HCT116 (cell line): ENCODE data around the gene ST6GALNAC2. TPM values are rescaled to one million over a fixed set of nuclear protein-coding genes. Genes with fewer than 3 reads are reported as not detected.

ENCODE experiments used
- ATAC-seq: fragments of 200-7000 bp; cut with Tn5 transposase; 2 replicates; pipeline ENCODE4 v1.9.1; 2020; ENCODE audit warnings: mild to moderate bottlenecking, moderate library complexity
- BruUV-seq: library from RNA; stranded (reverse); fragments of 400-500 nt; replicated peaks from 2 replicates; lab custom pipeline; 2021; lab: Mats Ljungman, UMichigan
- CTCF ChIA-PET: fragments of 300-600 bp; sonication (Branson Sonifier 250); formaldehyde crosslinking; loops from one replicate; lab custom pipeline; 2021; ENCODE audit warnings: antibody characterized with exemption; lab: Charles Lee
- POLR2A ChIA-PET: fragments of 300-600, 350-600 bp; sonication (Branson Sonifier 250); formaldehyde crosslinking; loops from one replicate; lab custom pipeline; 2021; ENCODE audit warnings: antibody characterized with exemption; lab: Charles Lee
- RAD21 ChIA-PET, 2 experiments: fragments of 300-600 bp; sonication (Branson Sonifier 250); formaldehyde crosslinking; loops; one replicate each; lab custom pipeline; 2023; ENCODE audit warnings: low total read pairs in 2 of 2; ENCODE audit not compliant: uncharacterized antibody in 2 of 2, unreplicated experiment in 2 of 2, low non-redundant PET in 1 of 2; lab: Charles Lee
- DNase-seq: peaks from one replicate; pipeline ENCODE4 v3.0.0-alpha.2; 2010; ENCODE audit warnings: low read depth, low spot score
- H2AFZ ChIP-seq: fragments of 200-600 bp; shearing (Covaris generic), sonication (generic); 2 replicates; pipeline ENCODE4 v1.6.1; 2017; ENCODE audit warnings: low read depth, mixed run types, mixed read lengths, antibody characterized with exemption, low read length; ENCODE audit not compliant: poor library complexity, severe bottlenecking
- H3K27ac ChIP-seq: 2 replicates; pipeline ENCODE4 v1.5.1; 2012; ENCODE audit warnings: low read depth, low read length
- H3K27me3 ChIP-seq: fragments of 200-600 bp; sonication (generic); 2 replicates; pipeline ENCODE4 v1.6.1; 2016; ENCODE audit warnings: mixed run types, low read length, mixed read lengths; ENCODE audit not compliant: insufficient read depth
- H3K36me3 ChIP-seq, 2 experiments: fragments of 200-500 bp in 1 of 2; fragments of 200-600 bp in 1 of 2; sonication (Bioruptor generic) in 1 of 2; sonication (generic) in 1 of 2; 2 replicates each; pipeline versions ENCODE4 v1.5.1 to v1.6.1; 2014 to 2016; ENCODE audit warnings: low read length in 2 of 2, inconsistent platforms in 1 of 2, mixed read lengths in 1 of 2, mixed run types in 1 of 2; ENCODE audit not compliant: insufficient read depth in 2 of 2, control insufficient read depth in 1 of 2
- H3K4me1 ChIP-seq, 2 experiments: fragments of 200-600 bp in 1 of 2; sonication (generic) in 1 of 2; 2 replicates each; pipeline versions ENCODE4 v1.5.1 to v1.6.1; 2012 to 2017; ENCODE audit warnings: low read length in 2 of 2, inconsistent platforms in 1 of 2, mild to moderate bottlenecking in 1 of 2, mixed read lengths in 1 of 2, mixed run types in 1 of 2, moderate library complexity in 1 of 2; ENCODE audit not compliant: insufficient read depth in 2 of 2, control insufficient read depth in 1 of 2
- H3K4me2 ChIP-seq: fragments of 200-600 bp; sonication (generic); 2 replicates; pipeline ENCODE4 v1.6.1; 2017; ENCODE audit warnings: mixed run types, low read length, mixed read lengths
- H3K4me3 ChIP-seq, 2 experiments: fragments of 200-600 bp in 1 of 2; sonication (generic) in 1 of 2; replicated peaks in 1 of 2; 2 replicates each; pipeline ENCODE4 v1.5.1; 2011 to 2016; ENCODE audit warnings: low read length in 2 of 2, control low read depth in 1 of 2, low read depth in 1 of 2, mild to moderate bottlenecking in 1 of 2, mixed read lengths in 1 of 2, mixed run types in 1 of 2
- H3K79me2 ChIP-seq: fragments of 200-600 bp; sonication (generic); 2 replicates; pipeline ENCODE4 v1.6.1; 2017; ENCODE audit warnings: mild to moderate bottlenecking, mixed run types, low read length, moderate library complexity, mixed read lengths; ENCODE audit not compliant: insufficient read depth
- H3K9ac ChIP-seq: fragments of 200-600 bp; sonication (generic); 2 replicates; pipeline ENCODE4 v1.6.1; 2016; ENCODE audit warnings: low read length, mixed read lengths
- H3K9me2 ChIP-seq: fragments of 200-600 bp; sonication (generic), shearing (Covaris generic); 2 replicates; pipeline ENCODE4 v1.6.1; 2017; ENCODE audit warnings: mixed run types, mild to moderate bottlenecking, moderate library complexity; ENCODE audit not compliant: insufficient read depth
- H3K9me3 ChIP-seq, 2 experiments: fragments of 200-500 bp in 1 of 2; fragments of 200-600 bp in 1 of 2; sonication (Bioruptor generic) in 1 of 2; sonication (generic) in 1 of 2; 2 replicates each; pipeline ENCODE4 v1.6.1; 2014 to 2017; ENCODE audit warnings: low read length in 2 of 2, mixed read lengths in 2 of 2, inconsistent platforms in 1 of 2, low read depth in 1 of 2, mild to moderate bottlenecking in 1 of 2, mixed run types in 1 of 2, moderate library complexity in 1 of 2; ENCODE audit not compliant: control insufficient read depth in 1 of 2, insufficient read depth in 1 of 2
- H4K20me1 ChIP-seq: fragments of 200-600 bp; sonication (generic), shearing (Covaris generic); 2 replicates; pipeline ENCODE4 v1.6.1; 2017; ENCODE audit warnings: mixed run types, mild to moderate bottlenecking, moderate library complexity; ENCODE audit not compliant: insufficient read depth
- CBX3 ChIP-seq: IDR thresholded peaks from 2 replicates; pipeline ENCODE4 v1.6.1; 2012; ENCODE audit warnings: low read depth
- EGR1 ChIP-seq: IDR thresholded peaks from 2 replicates; pipeline ENCODE4 v1.6.1; 2012; ENCODE audit warnings: low read depth
- ELF1 ChIP-seq: IDR thresholded peaks from 2 replicates; pipeline ENCODE4 v1.6.1; 2012; ENCODE audit warnings: low read depth, borderline replicate concordance
- EZH2phosphoT487 ChIP-seq: fragments of 200-600 bp; IDR thresholded peaks from 2 replicates; pipeline ENCODE4 v1.6.1; 2018; ENCODE audit warnings: antibody characterized with exemption, borderline replicate concordance
- FOSL1 ChIP-seq: IDR thresholded peaks from 2 replicates; pipeline ENCODE4 v1.6.1; 2012; ENCODE audit warnings: low read depth
- POLR2A ChIP-seq: IDR thresholded peaks from 2 replicates; pipeline ENCODE4 v1.7.0; 2011; ENCODE audit warnings: borderline replicate concordance; ENCODE audit not compliant: insufficient read depth, insufficient read length; ENCODE audit errors: extremely low read depth
- RAD21 ChIP-seq: IDR thresholded peaks from 2 replicates; pipeline ENCODE4 v1.6.1; 2012; ENCODE audit warnings: low read depth, mild to moderate bottlenecking
- SP1 ChIP-seq: IDR thresholded peaks from 2 replicates; pipeline ENCODE4 v1.6.1; 2012; ENCODE audit warnings: low read depth
- SRF ChIP-seq: IDR thresholded peaks from 2 replicates; pipeline ENCODE4 v1.6.1; 2012; ENCODE audit warnings: low read depth
- TCF7L2 ChIP-seq: IDR thresholded peaks from 2 replicates; pipeline ENCODE4 v1.7.0; 2011; ENCODE audit warnings: borderline replicate concordance, inconsistent platforms; ENCODE audit not compliant: insufficient read depth, insufficient read length; ENCODE audit errors: extremely low read depth
- YY1 ChIP-seq: IDR thresholded peaks from 2 replicates; pipeline ENCODE4 v1.6.1; 2011; ENCODE audit warnings: low read length, low read depth, moderate library complexity, mild to moderate bottlenecking; ENCODE audit not compliant: insufficient replicate concordance; ENCODE audit errors: extremely low read depth
- intact Hi-C: fragments of 100-400 bp; cut with micrococcal nuclease; formaldehyde crosslinking; loops from 2 replicates; pipeline ENCODE4 v1.10.0; 2022
- total RNA-seq: library from RNA; stranded (reverse); gene quantifications from one replicate; pipeline ENCODE4 v1.2.1, GENCODE V29; 2021; ENCODE audit not compliant: unreplicated experiment
- TF ChIP-seq, protein P1 (sequence below), 3 experiments: fragments of 200-600 bp in 1 of 3; sonication (generic) in 1 of 3; IDR thresholded peaks in 2 of 3; conservative IDR thresholded peaks in 1 of 3; 2 replicates each; pipeline ENCODE4 v1.5.1; 2012 to 2017; ENCODE audit warnings: low read depth in 2 of 3, low read length in 2 of 3, antibody characterized with exemption in 1 of 3, borderline replicate concordance in 1 of 3, control low read depth in 1 of 3, mild to moderate bottlenecking in 1 of 3, mixed read lengths in 1 of 3, mixed run types in 1 of 3, moderate library complexity in 1 of 3; ENCODE audit not compliant: insufficient read depth in 1 of 3
- TF ChIP-seq, protein P2 (sequence below): IDR thresholded peaks from 2 replicates; pipeline ENCODE4 v1.6.1; 2012
- TF ChIP-seq, protein P3 (sequence below): IDR thresholded peaks from 2 replicates; pipeline ENCODE4 v1.6.1; 2012
- TF ChIP-seq, protein P4 (sequence below): IDR thresholded peaks from 2 replicates; pipeline ENCODE4 v1.6.1; 2011; ENCODE audit warnings: mild to moderate bottlenecking, low read length, moderate library complexity; ENCODE audit not compliant: insufficient replicate concordance; ENCODE audit errors: extremely low read depth
- TF ChIP-seq, protein P5 (sequence below): IDR thresholded peaks from 2 replicates; pipeline ENCODE4 v1.6.1; 2012; ENCODE audit warnings: low read depth

The ST6GALNAC2 gene
- total RNA-seq, 1 experiment from 2014 or later: 14.7 TPM

DNA sequence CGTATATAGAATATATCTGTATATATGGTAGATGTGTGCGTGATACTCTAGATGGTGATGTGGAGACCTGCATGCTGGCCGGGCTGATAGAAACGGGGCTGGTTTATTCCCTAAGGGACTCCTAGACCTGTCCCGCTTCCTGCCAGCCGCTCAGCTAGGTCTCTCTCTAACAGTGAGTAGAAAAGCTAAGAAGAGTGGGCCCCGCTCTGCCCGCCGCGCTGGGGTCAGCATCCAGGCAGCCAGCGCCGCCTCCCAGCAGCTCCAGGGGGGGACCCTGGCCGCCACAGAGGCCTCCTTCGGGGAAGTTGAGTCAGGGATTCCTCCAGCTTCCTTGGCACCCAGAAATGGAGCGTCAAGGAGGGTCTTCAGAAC is 57.5 kb downstream of the ST6GALNAC2 start (continued):
- TF ChIP-seq, protein P1, sequence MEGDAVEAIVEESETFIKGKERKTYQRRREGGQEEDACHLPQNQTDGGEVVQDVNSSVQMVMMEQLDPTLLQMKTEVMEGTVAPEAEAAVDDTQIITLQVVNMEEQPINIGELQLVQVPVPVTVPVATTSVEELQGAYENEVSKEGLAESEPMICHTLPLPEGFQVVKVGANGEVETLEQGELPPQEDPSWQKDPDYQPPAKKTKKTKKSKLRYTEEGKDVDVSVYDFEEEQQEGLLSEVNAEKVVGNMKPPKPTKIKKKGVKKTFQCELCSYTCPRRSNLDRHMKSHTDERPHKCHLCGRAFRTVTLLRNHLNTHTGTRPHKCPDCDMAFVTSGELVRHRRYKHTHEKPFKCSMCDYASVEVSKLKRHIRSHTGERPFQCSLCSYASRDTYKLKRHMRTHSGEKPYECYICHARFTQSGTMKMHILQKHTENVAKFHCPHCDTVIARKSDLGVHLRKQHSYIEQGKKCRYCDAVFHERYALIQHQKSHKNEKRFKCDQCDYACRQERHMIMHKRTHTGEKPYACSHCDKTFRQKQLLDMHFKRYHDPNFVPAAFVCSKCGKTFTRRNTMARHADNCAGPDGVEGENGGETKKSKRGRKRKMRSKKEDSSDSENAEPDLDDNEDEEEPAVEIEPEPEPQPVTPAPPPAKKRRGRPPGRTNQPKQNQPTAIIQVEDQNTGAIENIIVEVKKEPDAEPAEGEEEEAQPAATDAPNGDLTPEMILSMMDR (IDR thresholded peaks at IDR 0.05 in 2 of 3, conservative IDR thresholded peaks at IDR 0.05 in 1 of 3; ENCODE audit: borderline replicate concordance in 1 of 3, insufficient read depth in 1 of 3, low read depth in 2 of 3, low read length in 2 of 3): no peak
- TF ChIP-seq CBX3: no peak
- no peak for TF ChIP-seq TCF7L2
- no peak for TF ChIP-seq FOSL1
- TF ChIP-seq EZH2phosphoT487: no peak
- TF ChIP-seq, protein P2, sequence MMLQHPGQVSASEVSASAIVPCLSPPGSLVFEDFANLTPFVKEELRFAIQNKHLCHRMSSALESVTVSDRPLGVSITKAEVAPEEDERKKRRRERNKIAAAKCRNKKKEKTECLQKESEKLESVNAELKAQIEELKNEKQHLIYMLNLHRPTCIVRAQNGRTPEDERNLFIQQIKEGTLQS: no peak

DNA sequence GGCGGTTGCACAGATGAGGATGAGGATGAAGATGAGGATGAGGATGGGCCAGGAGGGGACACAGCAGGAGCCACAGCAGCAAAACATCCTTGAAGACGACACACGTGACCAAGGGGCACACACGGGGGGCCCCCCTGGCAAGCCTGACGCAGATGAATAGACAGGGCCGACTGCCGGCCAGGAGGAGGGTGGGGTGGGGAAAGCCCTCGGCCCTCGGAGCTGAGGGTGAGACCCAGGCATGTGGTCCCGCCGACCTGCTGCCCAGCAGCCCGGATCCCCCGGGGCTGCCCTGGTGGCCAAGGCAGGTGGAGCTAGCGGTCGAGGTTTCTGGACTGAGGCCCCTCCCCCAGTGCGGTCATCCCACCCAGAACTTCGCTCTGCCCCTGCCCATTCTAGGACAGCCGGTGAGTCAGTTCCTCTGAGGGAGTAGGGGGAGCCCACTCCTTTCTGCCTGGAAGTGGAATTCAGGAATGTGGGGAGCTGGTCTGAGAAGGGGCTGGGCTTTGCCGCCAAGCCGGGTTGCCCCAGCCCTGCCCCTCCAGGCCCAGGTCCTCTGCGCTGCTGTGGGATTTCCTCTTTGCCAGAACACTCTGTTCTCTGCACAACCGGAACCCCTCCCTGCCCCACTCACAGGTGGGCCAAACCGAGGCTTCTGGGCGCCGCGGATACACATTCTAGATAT is 58.1 kb downstream of the ST6GALNAC2 start:
- intact Hi-C loops: no loop called here
- H3K9ac ChIP-seq: no peak overlapping the region
- CTCF ChIA-PET: interaction anchor here (1.1 to 2.8 kb wide), 4 partner anchors 13 to 154 kb away, joined by 5 to 10 read pairs (median 6); partner anchors contain the start of gene PRCD
- no peaks in the 10 kb centered on the region for H4K20me1 ChIP-seq
- ATAC-seq: no peak
- H3K4me2 ChIP-seq: no peak overlapping the region
- DNase-seq: no peak
- POLR2A ChIA-PET: interaction anchor here (0.5 to 0.7 kb wide), 2 partner anchors 42 to 144 kb away, joined by 3 to 5 read pairs; no protein-coding TSS in a partner anchor
- no peak overlapping the region for H2AFZ ChIP-seq
- no peaks in the 10 kb centered on the region for H3K36me3 ChIP-seq
- no peak overlapping the region for H3K27ac ChIP-seq
- peaks cover 10 to 41% of the 10 kb centered on the region in 2 experiments; a peak in 3 of 4 replicates for H3K4me1 ChIP-seq
- H3K4me3 ChIP-seq: no peak overlapping the region
- H3K27me3 ChIP-seq: no peaks in the 10 kb centered on the region
- RAD21 ChIA-PET: interaction anchor here in 1 of 2 experiments (1.4 kb wide), 1 partner anchor 13 kb away, joined by 4 read pairs; the partner anchor contains the start of gene PRCD
- no peaks in the 10 kb centered on the region for H3K9me2 ChIP-seq
- BruUV-seq: no TSS peak
- H3K9me3 ChIP-seq: no peaks in the 10 kb centered on the region
- H3K79me2 ChIP-seq: no peaks in the 10 kb centered on the region
- TF ChIP-seq RAD21 (no peak), SP1 (no peak), FOSL1 (no peak), TCF7L2 (peak; percentile 84), CBX3 (no peak), EGR1 (no peak), ELF1 (no peak), SRF (no peak), POLR2A (peak; percentile 62), YY1 (no peak)
- TF ChIP-seq, protein P3, sequence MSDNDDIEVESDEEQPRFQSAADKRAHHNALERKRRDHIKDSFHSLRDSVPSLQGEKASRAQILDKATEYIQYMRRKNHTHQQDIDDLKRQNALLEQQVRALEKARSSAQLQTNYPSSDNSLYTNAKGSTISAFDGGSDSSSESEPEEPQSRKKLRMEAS: no peak
- TF ChIP-seq, protein P4, sequence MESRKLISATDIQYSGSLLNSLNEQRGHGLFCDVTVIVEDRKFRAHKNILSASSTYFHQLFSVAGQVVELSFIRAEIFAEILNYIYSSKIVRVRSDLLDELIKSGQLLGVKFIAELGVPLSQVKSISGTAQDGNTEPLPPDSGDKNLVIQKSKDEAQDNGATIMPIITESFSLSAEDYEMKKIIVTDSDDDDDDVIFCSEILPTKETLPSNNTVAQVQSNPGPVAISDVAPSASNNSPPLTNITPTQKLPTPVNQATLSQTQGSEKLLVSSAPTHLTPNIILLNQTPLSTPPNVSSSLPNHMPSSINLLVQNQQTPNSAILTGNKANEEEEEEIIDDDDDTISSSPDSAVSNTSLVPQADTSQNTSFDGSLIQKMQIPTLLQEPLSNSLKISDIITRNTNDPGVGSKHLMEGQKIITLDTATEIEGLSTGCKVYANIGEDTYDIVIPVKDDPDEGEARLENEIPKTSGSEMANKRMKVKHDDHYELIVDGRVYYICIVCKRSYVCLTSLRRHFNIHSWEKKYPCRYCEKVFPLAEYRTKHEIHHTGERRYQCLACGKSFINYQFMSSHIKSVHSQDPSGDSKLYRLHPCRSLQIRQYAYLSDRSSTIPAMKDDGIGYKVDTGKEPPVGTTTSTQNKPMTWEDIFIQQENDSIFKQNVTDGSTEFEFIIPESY: no peak
- TF ChIP-seq, protein P5, sequence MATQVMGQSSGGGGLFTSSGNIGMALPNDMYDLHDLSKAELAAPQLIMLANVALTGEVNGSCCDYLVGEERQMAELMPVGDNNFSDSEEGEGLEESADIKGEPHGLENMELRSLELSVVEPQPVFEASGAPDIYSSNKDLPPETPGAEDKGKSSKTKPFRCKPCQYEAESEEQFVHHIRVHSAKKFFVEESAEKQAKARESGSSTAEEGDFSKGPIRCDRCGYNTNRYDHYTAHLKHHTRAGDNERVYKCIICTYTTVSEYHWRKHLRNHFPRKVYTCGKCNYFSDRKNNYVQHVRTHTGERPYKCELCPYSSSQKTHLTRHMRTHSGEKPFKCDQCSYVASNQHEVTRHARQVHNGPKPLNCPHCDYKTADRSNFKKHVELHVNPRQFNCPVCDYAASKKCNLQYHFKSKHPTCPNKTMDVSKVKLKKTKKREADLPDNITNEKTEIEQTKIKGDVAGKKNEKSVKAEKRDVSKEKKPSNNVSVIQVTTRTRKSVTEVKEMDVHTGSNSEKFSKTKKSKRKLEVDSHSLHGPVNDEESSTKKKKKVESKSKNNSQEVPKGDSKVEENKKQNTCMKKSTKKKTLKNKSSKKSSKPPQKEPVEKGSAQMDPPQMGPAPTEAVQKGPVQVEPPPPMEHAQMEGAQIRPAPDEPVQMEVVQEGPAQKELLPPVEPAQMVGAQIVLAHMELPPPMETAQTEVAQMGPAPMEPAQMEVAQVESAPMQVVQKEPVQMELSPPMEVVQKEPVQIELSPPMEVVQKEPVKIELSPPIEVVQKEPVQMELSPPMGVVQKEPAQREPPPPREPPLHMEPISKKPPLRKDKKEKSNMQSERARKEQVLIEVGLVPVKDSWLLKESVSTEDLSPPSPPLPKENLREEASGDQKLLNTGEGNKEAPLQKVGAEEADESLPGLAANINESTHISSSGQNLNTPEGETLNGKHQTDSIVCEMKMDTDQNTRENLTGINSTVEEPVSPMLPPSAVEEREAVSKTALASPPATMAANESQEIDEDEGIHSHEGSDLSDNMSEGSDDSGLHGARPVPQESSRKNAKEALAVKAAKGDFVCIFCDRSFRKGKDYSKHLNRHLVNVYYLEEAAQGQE: no peak
